Mammary epithelial cell (primary cell): ENCODE data around the gene UGT1A5.

ENCODE experiments used
- EZH2 ChIP-seq: IDR thresholded peaks from 2 replicates; pipeline ENCODE4 v1.6.1; 2012; ENCODE audit warnings: low read length, inconsistent platforms, borderline replicate concordance
- TF ChIP-seq, protein P1 (sequence below), 2 donors: IDR thresholded peaks in 1 of 2; conservative IDR thresholded peaks in 1 of 2; 2 replicates each; pipeline ENCODE4 v1.5.1; 2011 to 2012; ENCODE audit warnings: inconsistent platforms in 2 of 2, low read length in 2 of 2, mild to moderate bottlenecking in 2 of 2, control low read depth in 1 of 2, low read depth in 1 of 2; ENCODE audit not compliant: insufficient read depth in 1 of 2; ENCODE audit errors: extremely low read depth in 1 of 2

DNA sequence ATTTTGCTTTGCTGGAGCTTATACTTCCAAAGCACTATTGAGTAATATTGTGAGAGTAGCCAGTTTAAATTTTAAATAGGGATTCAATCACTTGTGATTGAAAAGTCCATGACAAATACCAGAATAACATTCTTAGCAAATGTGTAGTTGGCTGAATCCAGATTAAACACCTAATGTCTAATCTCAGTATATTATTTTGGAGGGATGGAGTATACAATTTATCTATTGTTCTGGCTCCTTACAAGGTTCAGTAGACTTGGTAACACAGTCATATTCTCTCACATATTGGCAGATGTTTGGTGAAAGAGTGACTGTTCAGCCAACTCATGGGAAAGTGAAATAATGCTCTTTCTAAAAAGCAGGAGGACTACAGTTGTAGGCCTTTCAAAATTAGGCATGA lies 38.8 kb upstream of the UGT1A5 start:
- TF ChIP-seq, protein P1, sequence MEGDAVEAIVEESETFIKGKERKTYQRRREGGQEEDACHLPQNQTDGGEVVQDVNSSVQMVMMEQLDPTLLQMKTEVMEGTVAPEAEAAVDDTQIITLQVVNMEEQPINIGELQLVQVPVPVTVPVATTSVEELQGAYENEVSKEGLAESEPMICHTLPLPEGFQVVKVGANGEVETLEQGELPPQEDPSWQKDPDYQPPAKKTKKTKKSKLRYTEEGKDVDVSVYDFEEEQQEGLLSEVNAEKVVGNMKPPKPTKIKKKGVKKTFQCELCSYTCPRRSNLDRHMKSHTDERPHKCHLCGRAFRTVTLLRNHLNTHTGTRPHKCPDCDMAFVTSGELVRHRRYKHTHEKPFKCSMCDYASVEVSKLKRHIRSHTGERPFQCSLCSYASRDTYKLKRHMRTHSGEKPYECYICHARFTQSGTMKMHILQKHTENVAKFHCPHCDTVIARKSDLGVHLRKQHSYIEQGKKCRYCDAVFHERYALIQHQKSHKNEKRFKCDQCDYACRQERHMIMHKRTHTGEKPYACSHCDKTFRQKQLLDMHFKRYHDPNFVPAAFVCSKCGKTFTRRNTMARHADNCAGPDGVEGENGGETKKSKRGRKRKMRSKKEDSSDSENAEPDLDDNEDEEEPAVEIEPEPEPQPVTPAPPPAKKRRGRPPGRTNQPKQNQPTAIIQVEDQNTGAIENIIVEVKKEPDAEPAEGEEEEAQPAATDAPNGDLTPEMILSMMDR (conservative IDR thresholded peaks at IDR 0.05 in 1 of 2, IDR thresholded peaks at IDR 0.05 in 1 of 2; ENCODE audit: extremely low read depth in 1 of 2, insufficient read depth in 1 of 2, low read depth in 1 of 2, low read length in 2 of 2): no peak
- TF ChIP-seq EZH2: no peak
